ENCODE measurements around the gene NTRK3.

Gene NTRK3

DNA sequence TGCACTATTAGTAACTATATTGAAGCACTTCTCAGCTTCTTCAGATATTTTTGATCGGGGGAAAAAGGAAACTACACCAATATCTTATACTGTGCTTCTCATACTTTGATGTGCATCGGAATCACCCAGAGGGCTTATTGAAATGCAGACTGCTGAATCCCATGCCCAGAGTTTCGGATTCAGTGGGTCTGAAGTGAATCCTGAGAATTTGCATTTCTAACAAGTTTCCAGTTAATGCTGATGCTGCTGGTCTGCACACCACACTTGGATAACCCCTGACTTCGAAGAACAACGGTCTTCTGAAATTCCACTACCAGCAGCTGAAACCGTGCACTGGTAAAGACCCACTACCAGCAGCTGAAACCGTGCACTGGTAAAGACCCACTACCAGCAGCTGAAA, 243.9 kb downstream of the NTRK3 start:
- no peaks in the 10 kb centered on the region for H3K9me2 ChIP-seq (replicated peaks; ENCODE audit: control insufficient read depth, low read length)
- H3K4me2 ChIP-seq (ENCODE audit: low read length) = no peak overlapping the region
- TF ChIP-seq, protein P1, sequence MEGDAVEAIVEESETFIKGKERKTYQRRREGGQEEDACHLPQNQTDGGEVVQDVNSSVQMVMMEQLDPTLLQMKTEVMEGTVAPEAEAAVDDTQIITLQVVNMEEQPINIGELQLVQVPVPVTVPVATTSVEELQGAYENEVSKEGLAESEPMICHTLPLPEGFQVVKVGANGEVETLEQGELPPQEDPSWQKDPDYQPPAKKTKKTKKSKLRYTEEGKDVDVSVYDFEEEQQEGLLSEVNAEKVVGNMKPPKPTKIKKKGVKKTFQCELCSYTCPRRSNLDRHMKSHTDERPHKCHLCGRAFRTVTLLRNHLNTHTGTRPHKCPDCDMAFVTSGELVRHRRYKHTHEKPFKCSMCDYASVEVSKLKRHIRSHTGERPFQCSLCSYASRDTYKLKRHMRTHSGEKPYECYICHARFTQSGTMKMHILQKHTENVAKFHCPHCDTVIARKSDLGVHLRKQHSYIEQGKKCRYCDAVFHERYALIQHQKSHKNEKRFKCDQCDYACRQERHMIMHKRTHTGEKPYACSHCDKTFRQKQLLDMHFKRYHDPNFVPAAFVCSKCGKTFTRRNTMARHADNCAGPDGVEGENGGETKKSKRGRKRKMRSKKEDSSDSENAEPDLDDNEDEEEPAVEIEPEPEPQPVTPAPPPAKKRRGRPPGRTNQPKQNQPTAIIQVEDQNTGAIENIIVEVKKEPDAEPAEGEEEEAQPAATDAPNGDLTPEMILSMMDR (IDR thresholded peaks at IDR 0.05; ENCODE audit: low read depth, low read length, poor library complexity, severe bottlenecking) = no peak
- no peak for TF ChIP-seq EZH2phosphoT487 (IDR thresholded peaks at IDR 0.05; ENCODE audit: borderline replicate concordance, low read length)

DNA sequence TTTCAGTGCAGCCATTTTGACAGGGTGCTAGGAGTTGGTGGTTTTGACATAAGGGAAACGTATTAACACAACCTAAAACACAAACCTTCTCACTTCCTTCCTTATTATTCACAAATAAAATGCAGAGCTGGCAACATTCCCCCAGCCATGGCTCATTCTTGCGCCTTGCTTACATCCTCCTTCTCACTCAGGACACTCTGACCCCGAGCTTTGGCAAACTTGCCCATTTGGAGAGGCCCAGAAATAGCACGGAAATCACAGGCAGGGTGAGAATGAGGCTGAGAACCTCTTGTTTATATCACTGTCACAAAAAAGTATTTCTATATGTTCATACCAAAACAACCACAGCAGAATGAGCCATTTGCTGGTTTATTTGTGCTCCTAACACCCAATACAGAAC, 244.3 kb downstream of the NTRK3 start:
- H3K79me2 ChIP-seq (ENCODE audit: control insufficient read depth, low read length) = no peaks in the 10 kb centered on the region

More for the DNA sequence above, 243.9 kb downstream of the NTRK3 start:
- no peaks in the 10 kb centered on the region for H3K79me2 ChIP-seq (ENCODE audit: control insufficient read depth, low read length)
- H4K20me1 ChIP-seq (ENCODE audit: control insufficient read depth, insufficient read depth, low read depth, low read length) = no peaks in the 10 kb centered on the region
- H3K9me3 ChIP-seq (ENCODE audit: control insufficient read depth, insufficient read depth, low read length) = no peaks in the 10 kb centered on the region
- H3K4me1 ChIP-seq (ENCODE audit: control insufficient read depth, low read length) = no peaks in the 10 kb centered on the region
- H3K4me3 ChIP-seq (ENCODE audit: low read length) = no peak overlapping the region
- no peak overlapping the region for H3K27ac ChIP-seq (ENCODE audit: low read depth, low read length)
- no peaks in the 10 kb centered on the region for H3K36me3 ChIP-seq (ENCODE audit: control insufficient read depth, low read length)
- no peaks in the 10 kb centered on the region for H3F3A ChIP-seq (ENCODE audit: control insufficient read depth, insufficient read depth)
- no peaks in the 10 kb centered on the region for H3K27me3 ChIP-seq (ENCODE audit: control insufficient read depth, low read length)

DNA sequence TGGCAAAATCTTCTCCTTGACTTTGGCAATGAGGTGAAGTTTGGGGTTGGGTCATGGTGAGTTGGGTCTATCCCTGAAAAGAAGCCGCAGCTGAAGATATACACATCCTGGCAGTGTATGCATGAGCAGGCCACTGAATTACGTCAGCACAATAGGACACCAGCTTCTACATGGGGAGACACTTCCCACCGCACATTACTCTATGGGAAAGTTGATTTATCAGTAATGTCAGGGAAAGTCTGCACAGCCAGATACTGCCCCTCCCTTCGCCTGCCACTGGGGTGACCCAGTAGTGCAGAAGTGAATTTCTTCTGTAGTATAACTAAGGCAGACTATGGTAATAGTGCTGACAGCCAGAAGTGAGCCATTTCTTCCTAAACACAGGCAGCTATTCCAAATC, 245.0 kb downstream of the NTRK3 start:
- TF ChIP-seq, protein P1 (IDR thresholded peaks at IDR 0.05; ENCODE audit: low read depth, low read length, poor library complexity, severe bottlenecking) = no peak
- TF ChIP-seq EZH2phosphoT487 (IDR thresholded peaks at IDR 0.05; ENCODE audit: borderline replicate concordance, low read length) = no peak
- Histone ChIP-seq H3K4me2 (ENCODE audit: low read length) (no peak overlapping the region), H3K9me3 (ENCODE audit: control insufficient read depth, insufficient read depth, low read length) (no peaks in the 10 kb centered on the region), H3K79me2 (ENCODE audit: control insufficient read depth, low read length) (no peaks in the 10 kb centered on the region), H3K4me1 (ENCODE audit: control insufficient read depth, low read length) (no peaks in the 10 kb centered on the region), H3K36me3 (ENCODE audit: control insufficient read depth, low read length) (no peaks in the 10 kb centered on the region), H4K20me1 (ENCODE audit: control insufficient read depth, insufficient read depth, low read depth, low read length) (no peaks in the 10 kb centered on the region), H3K27ac (ENCODE audit: low read depth, low read length) (no peak overlapping the region), H3K27me3 (ENCODE audit: control insufficient read depth, low read length) (no peaks in the 10 kb centered on the region), H3K9me2 (replicated peaks; ENCODE audit: control insufficient read depth, low read length) (no peaks in the 10 kb centered on the region), H3K4me3 (ENCODE audit: low read length) (no peak overlapping the region), H3F3A (ENCODE audit: control insufficient read depth, insufficient read depth) (no peaks in the 10 kb centered on the region)

More for the DNA sequence above, 244.3 kb downstream of the NTRK3 start:
- H3K36me3 ChIP-seq (ENCODE audit: control insufficient read depth, low read length) = no peaks in the 10 kb centered on the region
- no peak overlapping the region for H3K4me3 ChIP-seq (ENCODE audit: low read length)
- TF ChIP-seq, protein P1 (IDR thresholded peaks at IDR 0.05; ENCODE audit: low read depth, low read length, poor library complexity, severe bottlenecking) = no peak
- TF ChIP-seq EZH2phosphoT487 (IDR thresholded peaks at IDR 0.05; ENCODE audit: borderline replicate concordance, low read length) = no peak
- H3K4me2 ChIP-seq (ENCODE audit: low read length) = no peak overlapping the region
- no peaks in the 10 kb centered on the region for H3F3A ChIP-seq (ENCODE audit: control insufficient read depth, insufficient read depth)
- H3K27me3 ChIP-seq (ENCODE audit: control insufficient read depth, low read length) = no peaks in the 10 kb centered on the region
- no peaks in the 10 kb centered on the region for H4K20me1 ChIP-seq (ENCODE audit: control insufficient read depth, insufficient read depth, low read depth, low read length)
- H3K27ac ChIP-seq (ENCODE audit: low read depth, low read length) = no peak overlapping the region
- H3K4me1 ChIP-seq (ENCODE audit: control insufficient read depth, low read length) = no peaks in the 10 kb centered on the region
- H3K9me2 ChIP-seq (replicated peaks; ENCODE audit: control insufficient read depth, low read length) = no peaks in the 10 kb centered on the region
- no peaks in the 10 kb centered on the region for H3K9me3 ChIP-seq (ENCODE audit: control insufficient read depth, insufficient read depth, low read length)
